ENCODE results near the gene POLR1E. TPM values are rescaled to one million over a fixed set of nuclear protein-coding genes. Genes with fewer than 3 reads are reported as not detected.

POLR1E gene
- total RNA-seq, 6 donors from 2014 or later, result 10.0 to 16.9 (median 14.5) TPM

GRCh38 chr9:37480759-37481158, 5.0 kb upstream of the POLR1E start:
- 81 to 91% methylated on average over 3 of the region's 3 CpGs for WGBS, 2 donors
- no peak for ATAC-seq (ENCODE audit: low FRiP score in 2 of 2)
- Histone ChIP-seq H3K36me3 (no peaks in the 10 kb centered on the region), H3K9me3 (no peaks in the 10 kb centered on the region), H3K27ac (no peak overlapping the region), H3K27me3 (no peaks in the 10 kb centered on the region), H3K4me1 (peaks cover 6% of the 10 kb centered on the region in 4 donors), H3K4me3 (no peak overlapping the region)
- no peak for TF ChIP-seq POLR2A (IDR thresholded peaks at IDR 0.05)
- TF ChIP-seq CTCF (IDR thresholded peaks at IDR 0.05), result no peak
- TF ChIP-seq EP300 (IDR thresholded peaks at IDR 0.05), result no peak
- TF ChIP-seq POLR2AphosphoS5 (IDR thresholded peaks at IDR 0.05), result no peak
- DNase-seq, result no peak

- peak overlapping the region; percentile 67 to 87 (median 86) for H3K4me3 ChIP-seq
- WGBS, 2 donors, result 8 to 15% methylated on average over 7 of the region's 7 CpGs
- H3K9me3 ChIP-seq, result no peaks in the 10 kb centered on the region
- H3K36me3 ChIP-seq, result peaks cover 2 to 24% (median 5%) of the 10 kb centered on the region in 4 donors
- ATAC-seq (ENCODE audit: low FRiP score in 2 of 2), result peak in 1 of 2 donors; percentile 0
- H3K27ac ChIP-seq, result peak overlapping the region; percentile 67 to 88 (median 76)
- no peaks in the 10 kb centered on the region for H3K27me3 ChIP-seq
- DNase-seq, result no peak
- TF ChIP-seq POLR2AphosphoS5 (IDR thresholded peaks at IDR 0.05) (no peak), CTCF (IDR thresholded peaks at IDR 0.05) (no peak), POLR2A (IDR thresholded peaks at IDR 0.05) (no peak), EP300 (IDR thresholded peaks at IDR 0.05) (no peak)
- peaks cover 17 to 25% (median 22%) of the 10 kb centered on the region in 4 donors for H3K4me1 ChIP-seq
Measured at GRCh38 chr9:37486256-37486615, 488 bp downstream of the POLR1E start.

GRCh38 chr9:37486616-37487548, 1.1 kb downstream of the POLR1E start:
- TF ChIP-seq POLR2A (IDR thresholded peaks at IDR 0.05) (no peak), POLR2AphosphoS5 (IDR thresholded peaks at IDR 0.05) (no peak), EP300 (IDR thresholded peaks at IDR 0.05) (no peak), CTCF (IDR thresholded peaks at IDR 0.05) (no peak)
- ATAC-seq (ENCODE audit: low FRiP score in 2 of 2) (peak; percentile 27 to 77), DNase-seq (no peak)
- 20 to 31% methylated on average over 7 of the region's 7 CpGs for WGBS, 2 donors
- H3K4me3 ChIP-seq, result peak overlapping the region; percentile 67 to 87 (median 86)
- peaks cover 17 to 25% (median 22%) of the 10 kb centered on the region in 4 donors for H3K4me1 ChIP-seq
- H3K27me3 ChIP-seq, result no peaks in the 10 kb centered on the region
- peak overlapping the region; percentile 67 to 88 (median 76) for H3K27ac ChIP-seq
- peaks cover 2 to 30% (median 5%) of the 10 kb centered on the region in 4 donors for H3K36me3 ChIP-seq
- H3K9me3 ChIP-seq, result no peaks in the 10 kb centered on the region

- peaks cover 3 to 7% (median 6%) of the 10 kb centered on the region in 4 donors for H3K4me1 ChIP-seq
- no peaks in the 10 kb centered on the region for H3K9me3 ChIP-seq
- TF ChIP-seq POLR2AphosphoS5 (IDR thresholded peaks at IDR 0.05) (no peak), EP300 (IDR thresholded peaks at IDR 0.05) (no peak), POLR2A (IDR thresholded peaks at IDR 0.05) (no peak), CTCF (IDR thresholded peaks at IDR 0.05) (no peak)
- H3K27ac ChIP-seq, result no peak overlapping the region
- no peak overlapping the region for H3K4me3 ChIP-seq
- peaks cover 4 to 79% (median 33%) of the 10 kb centered on the region in 4 donors for H3K36me3 ChIP-seq
- ATAC-seq (ENCODE audit: low FRiP score in 2 of 2) (no peak), DNase-seq (no peak)
- H3K27me3 ChIP-seq, result no peaks in the 10 kb centered on the region
- 81 to 88% methylated on average over 1 of the region's 1 CpG for WGBS, 2 donors
Measured at GRCh38 chr9:37491939-37492338, 6.2 kb downstream of the POLR1E start.
